ENCODE data around the gene LY6G5B. TPM values are rescaled to one million over a fixed set of nuclear protein-coding genes. Genes with fewer than 3 reads are reported as not detected.

LY6G5B gene
- total RNA-seq, 4 donors from 2014 or later: 2.4 to 21.3 (median 10.3) TPM

- Histone ChIP-seq H3K4me1 (peaks cover 0 to 37% (median 24%) of the 10 kb centered on the region in 4 donors), H3K27ac (peak overlapping the region; percentile 38 to 64 (median 48)), H3K9me3 (no peaks in the 10 kb centered on the region), H3K27me3 (no peaks in the 10 kb centered on the region), H3K4me3 (no peak overlapping the region), H3K36me3 (no peaks in the 10 kb centered on the region)
- DNase-seq: no peak
- in situ Hi-C loops (cut with MboI; ENCODE audit: low pct_ligation_motif_present in 1 of 4, low pct_unique_long_range_greater_than_20kb in 1 of 4, low sequenced_read_pairs in 3 of 4): no loop called here
- TF ChIP-seq POLR2A (IDR thresholded peaks at IDR 0.05): no peak
- no peak for TF ChIP-seq POLR2AphosphoS5 (IDR thresholded peaks at IDR 0.05)
- TF ChIP-seq, protein P1, sequence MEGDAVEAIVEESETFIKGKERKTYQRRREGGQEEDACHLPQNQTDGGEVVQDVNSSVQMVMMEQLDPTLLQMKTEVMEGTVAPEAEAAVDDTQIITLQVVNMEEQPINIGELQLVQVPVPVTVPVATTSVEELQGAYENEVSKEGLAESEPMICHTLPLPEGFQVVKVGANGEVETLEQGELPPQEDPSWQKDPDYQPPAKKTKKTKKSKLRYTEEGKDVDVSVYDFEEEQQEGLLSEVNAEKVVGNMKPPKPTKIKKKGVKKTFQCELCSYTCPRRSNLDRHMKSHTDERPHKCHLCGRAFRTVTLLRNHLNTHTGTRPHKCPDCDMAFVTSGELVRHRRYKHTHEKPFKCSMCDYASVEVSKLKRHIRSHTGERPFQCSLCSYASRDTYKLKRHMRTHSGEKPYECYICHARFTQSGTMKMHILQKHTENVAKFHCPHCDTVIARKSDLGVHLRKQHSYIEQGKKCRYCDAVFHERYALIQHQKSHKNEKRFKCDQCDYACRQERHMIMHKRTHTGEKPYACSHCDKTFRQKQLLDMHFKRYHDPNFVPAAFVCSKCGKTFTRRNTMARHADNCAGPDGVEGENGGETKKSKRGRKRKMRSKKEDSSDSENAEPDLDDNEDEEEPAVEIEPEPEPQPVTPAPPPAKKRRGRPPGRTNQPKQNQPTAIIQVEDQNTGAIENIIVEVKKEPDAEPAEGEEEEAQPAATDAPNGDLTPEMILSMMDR (IDR thresholded peaks at IDR 0.05): no peak
- TF ChIP-seq EP300 (IDR thresholded peaks at IDR 0.05; ENCODE audit: low read depth): no peak
- intact Hi-C loops (cut with DNase I; ENCODE audit: low total_unique reads): no loop called here
- WGBS, 2 donors (ENCODE audit: low coverage in 1 of 2): 62 to 63% methylated on average over 2 to 4 of the region's 4 CpGs
These were observed 43.7 kb downstream of the LY6G5B start for GRCh38 chr6:31713465-31713864.

DNA sequence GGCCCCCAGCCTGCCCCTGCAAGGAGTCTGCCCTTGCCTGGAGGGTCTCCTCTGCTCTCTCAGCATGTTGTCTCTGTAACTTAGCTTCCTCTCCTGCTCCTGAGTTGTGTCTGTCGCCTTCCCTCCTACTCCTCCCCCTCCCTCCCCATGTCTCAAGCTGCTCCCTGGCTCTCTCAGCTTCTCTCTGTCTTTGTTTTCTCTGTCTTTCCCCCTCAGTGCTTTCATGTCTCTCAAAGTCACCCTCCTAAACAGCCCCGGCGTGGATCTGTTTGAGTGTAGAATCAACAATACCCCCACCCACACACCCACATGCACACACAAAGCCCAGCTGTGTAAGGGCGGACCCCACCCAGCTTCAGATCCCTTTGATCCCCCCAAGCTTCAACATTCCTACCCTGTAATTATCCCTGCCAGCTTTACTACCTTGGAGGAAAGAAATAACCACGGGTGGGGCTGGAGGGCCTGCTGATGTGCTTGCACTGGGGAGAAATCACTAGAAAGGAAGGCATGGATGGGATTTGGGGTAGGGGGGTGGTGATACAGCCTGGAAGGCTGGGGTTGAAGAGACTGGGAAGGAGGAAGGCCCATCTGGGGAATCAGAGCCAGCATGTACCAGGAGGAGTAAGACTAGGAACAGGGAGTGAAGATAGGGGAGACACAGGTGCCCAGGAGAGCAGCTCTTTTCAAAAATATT, 44.4 kb downstream of the LY6G5B start:
- in situ Hi-C loops (cut with MboI; ENCODE audit: low pct_ligation_motif_present in 1 of 4, low pct_unique_long_range_greater_than_20kb in 1 of 4, low sequenced_read_pairs in 3 of 4): no loop called here
- intact Hi-C loops (cut with DNase I; ENCODE audit: low total_unique reads): no loop called here
- Histone ChIP-seq H3K9me3 (no peaks in the 10 kb centered on the region), H3K27me3 (no peaks in the 10 kb centered on the region), H3K4me3 (no peak overlapping the region), H3K4me1 (peaks cover 0 to 43% (median 31%) of the 10 kb centered on the region in 4 donors), H3K36me3 (no peaks in the 10 kb centered on the region), H3K27ac (peak overlapping the region; percentile 38 to 64 (median 48))
- DNase-seq: peak; percentile 34
- TF ChIP-seq, protein P1 (IDR thresholded peaks at IDR 0.05): no peak
- no peak for TF ChIP-seq POLR2AphosphoS5 (IDR thresholded peaks at IDR 0.05)
- no peak for TF ChIP-seq POLR2A (IDR thresholded peaks at IDR 0.05)
- no peak for TF ChIP-seq EP300 (IDR thresholded peaks at IDR 0.05; ENCODE audit: low read depth)
- WGBS, 2 donors (ENCODE audit: low coverage in 1 of 2): 20 to 23% methylated on average over 5 of the region's 5 CpGs

- WGBS, 2 donors (ENCODE audit: low coverage in 1 of 2): 60% methylated on average over 9 of the region's 16 CpGs; no CpG with 5 or more reads in 1 of the 2 donors
- intact Hi-C loops (cut with DNase I; ENCODE audit: low total_unique reads): no loop called here
- Histone ChIP-seq H3K9me3 (no peaks in the 10 kb centered on the region), H3K4me3 (no peak within 1 kb of the TSS), H3K27me3 (no peaks in the 10 kb centered on the region), H3K36me3 (no peaks in the 10 kb centered on the region), H3K4me1 (peaks cover 0 to 45% (median 32%) of the 10 kb centered on the region in 4 donors), H3K27ac (peak within 1 kb of the TSS; percentile 15 to 64 (median 44))
- DNase-seq: no peak
- TF ChIP-seq, protein P1 (IDR thresholded peaks at IDR 0.05): no peak
- no peak for TF ChIP-seq POLR2A (IDR thresholded peaks at IDR 0.05)
- no peak for TF ChIP-seq POLR2AphosphoS5 (IDR thresholded peaks at IDR 0.05)
- TF ChIP-seq EP300 (IDR thresholded peaks at IDR 0.05; ENCODE audit: low read depth): no peak
- in situ Hi-C loops (cut with MboI; ENCODE audit: low pct_ligation_motif_present in 1 of 4, low pct_unique_long_range_greater_than_20kb in 1 of 4, low sequenced_read_pairs in 3 of 4): no loop called here
These were observed 45.5 kb downstream of the LY6G5B start, which contains the start of gene LY6G6D for GRCh38 chr6:31715022-31715958. Gene LY6G6D, plus strand, starts transcription at chr6:31715348. Its CDS starts 8 bp downstream, at chr6:31715356.
